K562 (cell line): ENCODE results near the gene ING2. TPM values are rescaled to one million over a fixed set of nuclear protein-coding genes. Genes with fewer than 3 reads are reported as not detected.

ENCODE experiments used
- ATAC-seq: fragments of 200-7000 bp; cut with Tn5 transposase; 3 replicates; pipeline ENCODE4 v1.9.1; 2020; ENCODE audit warnings: moderate library complexity
- BruUV-seq: library from RNA; stranded (reverse); fragments of 400-500 nt; replicated peaks from 2 replicates; lab custom pipeline; 2021; lab: Mats Ljungman, UMichigan
- CTCF ChIA-PET: fragments of 300-600 bp; formaldehyde crosslinking; extraction: SDS; loops from one replicate; lab custom pipeline; 2021; ENCODE audit warnings: low intra/inter-chr PET ratio; lab: Yijun Ruan, JAX
- POLR2A ChIA-PET: fragments of 300-600, 350-650 bp; sonication (Branson Sonifier 250); formaldehyde crosslinking; extraction: SDS; loops from one replicate; lab custom pipeline; 2021; ENCODE audit warnings: antibody characterized with exemption, inconsistent platforms; lab: Yijun Ruan, JAX
- DNase-seq, 4 experiments: peaks; one replicate each; pipeline versions ENCODE4 v3.0.0 to v3.0.0-alpha.2; 2011 to 2018; ENCODE audit warnings: low spot score in 3 of 4, mixed read lengths in 3 of 4; ENCODE audit errors: extremely low read depth in 1 of 4
- FAIRE-seq: peaks from 2 replicates; lab custom pipeline; 2011; peaks lifted over from hg19 to GRCh38; lab: Jason Lieb, UNC
- H2AFZ ChIP-seq: 2 replicates; pipeline ENCODE4 v1.6.0; 2011; ENCODE audit warnings: low read depth, low read length, control low read depth, inconsistent platforms
- H3K27ac ChIP-seq: fragments of 200-600 bp; 3 replicates; pipeline ENCODE4 v1.8.0; 2011; ENCODE audit warnings: low read depth, mild to moderate bottlenecking, control low read depth, inconsistent platforms, low read length, moderate library complexity, mixed read lengths; ENCODE audit errors: extremely low read depth
- H3K27me3 ChIP-seq, 2 experiments: fragments of 300-600 bp in 1 of 2; 2 replicates in 1 of 2; 3 replicates in 1 of 2; pipeline versions ENCODE4 v1.6.0 to v1.8.0; 2011; ENCODE audit warnings: inconsistent platforms in 2 of 2, low read length in 2 of 2, mild to moderate bottlenecking in 1 of 2, mixed read lengths in 1 of 2, moderate library complexity in 1 of 2; ENCODE audit not compliant: control insufficient read depth in 2 of 2, insufficient read depth in 2 of 2
- H3K36me3 ChIP-seq: fragments of 300-600 bp; 3 replicates; pipeline ENCODE4 v1.8.0; 2011; ENCODE audit warnings: mild to moderate bottlenecking, low read length, inconsistent platforms; ENCODE audit not compliant: control insufficient read depth, insufficient read depth
- H3K4me1 ChIP-seq, 2 experiments: fragments of 200-600 bp in 1 of 2; replicated peaks in 1 of 2; 2 replicates in 1 of 2; 3 replicates in 1 of 2; pipeline versions ENCODE4 v1.5.1 to v1.8.0; 2011; ENCODE audit warnings: inconsistent platforms in 2 of 2, low read length in 2 of 2, mild to moderate bottlenecking in 1 of 2, mixed read lengths in 1 of 2, moderate library complexity in 1 of 2; ENCODE audit not compliant: control insufficient read depth in 2 of 2, insufficient read depth in 2 of 2
- H3K4me2 ChIP-seq: 2 replicates; pipeline ENCODE4 v1.6.1; 2011; ENCODE audit warnings: low read length, control low read depth, inconsistent platforms, mixed read lengths; ENCODE audit not compliant: insufficient read depth
- H3K4me3 ChIP-seq: fragments of 200-600 bp; sonication (generic), shearing (Covaris generic); 2 replicates; pipeline ENCODE4 v1.5.1; 2016; ENCODE audit warnings: control low read depth, inconsistent platforms
- H3K79me2 ChIP-seq: fragments of 200-600 bp; 3 replicates; pipeline ENCODE4 v1.8.0; 2011; ENCODE audit warnings: low read length, inconsistent platforms; ENCODE audit not compliant: control insufficient read depth, insufficient read depth
- H3K9ac ChIP-seq, 2 experiments: 2 replicates each; pipeline versions ENCODE4 v1.6.0 to v1.6.1; 2011; ENCODE audit warnings: low read depth in 2 of 2, low read length in 2 of 2, control low read depth in 1 of 2, inconsistent platforms in 1 of 2, mild to moderate bottlenecking in 1 of 2, mixed read lengths in 1 of 2; ENCODE audit not compliant: insufficient read depth in 1 of 2
- H3K9me1 ChIP-seq: one replicate; pipeline ENCODE4 v1.6.0; 2011; ENCODE audit warnings: inconsistent platforms, mild to moderate bottlenecking, low read length, moderate library complexity; ENCODE audit not compliant: control insufficient read depth, insufficient read depth
- H3K9me3 ChIP-seq: replicated peaks from 2 replicates; pipeline ENCODE4 v1.5.1; 2011; ENCODE audit warnings: low read depth, low read length, inconsistent platforms; ENCODE audit not compliant: control insufficient read depth, insufficient read depth
- H4K20me1 ChIP-seq: replicated peaks from 2 replicates; pipeline ENCODE4 v1.6.1; 2011; ENCODE audit warnings: low read length, inconsistent platforms, mixed read lengths; ENCODE audit not compliant: control insufficient read depth, insufficient read depth
- DIDO1 ChIP-seq: fragments of 450-650 bp; IDR thresholded peaks from 2 replicates; pipeline ENCODE4 v1.6.1; 2016; ENCODE audit warnings: low read depth, missing biosample characterization, missing genetic modification characterization
- MAFF ChIP-seq: IDR thresholded peaks from 2 replicates; pipeline ENCODE4 v1.6.1; 2012; ENCODE audit warnings: low read length, improper control_type of control experiment
- MAFG ChIP-seq: fragments of 450-650 bp; conservative IDR thresholded peaks from 2 replicates; pipeline ENCODE4 v1.6.1; 2016; ENCODE audit warnings: missing genetic modification characterization, missing compliant biosample characterization
- SMARCB1 ChIP-seq: IDR thresholded peaks from 2 replicates; pipeline ENCODE4 v1.6.1; 2011; ENCODE audit warnings: improper control_type of control experiment, low read depth; ENCODE audit not compliant: insufficient read length
- ZC3H4 ChIP-seq: sonication (generic); formaldehyde crosslinking; IDR thresholded peaks from 2 replicates; pipeline ENCODE4 v1.9.0; 2021; ENCODE audit warnings: missing genetic modification reagents, borderline replicate concordance
- ZNF316 ChIP-seq: fragments of 450-650 bp; IDR thresholded peaks from 2 replicates; pipeline ENCODE4 v1.6.1; 2016
- WGBS: fragments of 100-300 bp; shearing (Covaris generic); methylation state at CpG from one replicate; pipeline ENCODE4 v1.1.6; 2016; ENCODE audit warnings: low coverage, mixed read lengths; ENCODE audit not compliant: insufficient coverage; ENCODE audit errors: missing lambda C conversion rate; 5-methylcytosine and 5-hydroxymethylcytosine counted together
- in situ Hi-C: fragments of 300-500 bp; cut with MboI; formaldehyde crosslinking; loops from 4 replicates; pipeline ENCODE4 v1.15.0; 2018; ENCODE audit warnings: inconsistent platforms, mixed read lengths
- intact Hi-C: fragments of 100-400 bp; cut with micrococcal nuclease; formaldehyde crosslinking; loops from 2 replicates; pipeline ENCODE4 v1.14.2; 2022
- polyA plus RNA-seq, 8 experiments: library from polyadenylated mRNA; depleted of rRNA in 4 of 8; stranded (reverse) in 5 of 8; unstranded in 3 of 8; fragments of >200 nt; fragmentation: Nextera tagmentation in 2 of 8; fragmentation: Illumina TruSeq in 1 of 8; extraction: Ambion mirVana in 2 of 8; extraction: Trizol in 1 of 8; gene quantifications; 2 replicates each; pipeline versions ENCODE4 v1.2.1 to v1.2.3, GENCODE V29; 2011 to 2014; ENCODE audit warnings: inconsistent platforms in 1 of 8, missing spikeins in 1 of 8
- total RNA-seq, 7 experiments: library from RNA; depleted of rRNA in 6 of 7; stranded (reverse); fragments of >200 nt in 6 of 7; fragmentation: Illumina TruSeq in 2 of 7; extraction: Trizol in 2 of 7; gene quantifications; 2 replicates each; pipeline versions ENCODE4 v1.2.1 to v1.2.3, GENCODE V29; 2011 to 2021; ENCODE audit warnings: low replicate concordance in 1 of 7
- TF ChIP-seq, protein P1 (sequence below): IDR thresholded peaks from 2 replicates; pipeline ENCODE4 v1.6.1; 2016; ENCODE audit warnings: missing genetic modification characterization, missing compliant biosample characterization
- TF ChIP-seq, protein P2 (sequence below): sonication (generic); formaldehyde crosslinking; IDR thresholded peaks from 2 replicates; pipeline ENCODE4 v1.8.0; 2022; ENCODE audit warnings: mild to moderate bottlenecking, missing genetic modification reagents
- TF ChIP-seq, protein P3 (sequence below), 2 experiments: fragments of 450-650 bp; IDR thresholded peaks; 2 replicates each; pipeline ENCODE4 v1.6.1; 2016

ING2 gene
- total and polyA plus RNA-seq, 9 of the 15 experiments (the other 6 are each of a cell fraction or from before 2014, with no cell fraction given): 2.9 to 21.4 (median 12.4) TPM

GRCh38 chr4:183468210-183469095 lies 36.4 kb upstream of the ING2 start:
- Histone ChIP-seq H3K27ac (no peak overlapping the region), H3K27me3 (no peaks in the 10 kb centered on the region), H3K79me2 (no peaks in the 10 kb centered on the region), H3K9me1 (no peaks in the 10 kb centered on the region), H3K9me3 (no peaks in the 10 kb centered on the region), H3K36me3 (no peaks in the 10 kb centered on the region), H3K4me2 (no peak overlapping the region), H4K20me1 (no peaks in the 10 kb centered on the region), H3K4me3 (no peak overlapping the region), H2AFZ (no peak overlapping the region), H3K9ac (no peak overlapping the region), H3K4me1 (no peaks in the 10 kb centered on the region)
- WGBS: 8% methylated on average over 7 of the region's 7 CpGs
- intact Hi-C loops (no loop called here), in situ Hi-C loops (loop anchor here (25.0 kb wide), 1 partner anchor 694 kb away; no protein-coding TSS in a partner anchor)
- BruUV-seq: no TSS peak
- FAIRE-seq: no peak
- POLR2A ChIA-PET: no interaction called here
- CTCF ChIA-PET: no interaction called here
- DNase-seq: no peak
- no peak for ATAC-seq
- TF ChIP-seq ZC3H4: no peak
- peak; percentile 66 for TF ChIP-seq ZNF316
- TF ChIP-seq DIDO1 (tag): no peak
- peak; percentile 35; the same call in 1 of the 2 replicates for TF ChIP-seq MAFG (tag)
- TF ChIP-seq, protein P1, sequence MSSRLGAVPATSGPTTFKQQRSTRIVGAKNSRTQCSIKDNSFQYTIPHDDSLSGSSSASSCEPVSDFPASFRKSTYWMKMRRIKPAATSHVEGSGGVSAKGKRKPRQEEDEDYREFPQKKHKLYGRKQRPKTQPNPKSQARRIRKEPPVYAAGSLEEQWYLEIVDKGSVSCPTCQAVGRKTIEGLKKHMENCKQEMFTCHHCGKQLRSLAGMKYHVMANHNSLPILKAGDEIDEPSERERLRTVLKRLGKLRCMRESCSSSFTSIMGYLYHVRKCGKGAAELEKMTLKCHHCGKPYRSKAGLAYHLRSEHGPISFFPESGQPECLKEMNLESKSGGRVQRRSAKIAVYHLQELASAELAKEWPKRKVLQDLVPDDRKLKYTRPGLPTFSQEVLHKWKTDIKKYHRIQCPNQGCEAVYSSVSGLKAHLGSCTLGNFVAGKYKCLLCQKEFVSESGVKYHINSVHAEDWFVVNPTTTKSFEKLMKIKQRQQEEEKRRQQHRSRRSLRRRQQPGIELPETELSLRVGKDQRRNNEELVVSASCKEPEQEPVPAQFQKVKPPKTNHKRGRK: no peak
- TF ChIP-seq SMARCB1: no peak
- TF ChIP-seq, protein P2, sequence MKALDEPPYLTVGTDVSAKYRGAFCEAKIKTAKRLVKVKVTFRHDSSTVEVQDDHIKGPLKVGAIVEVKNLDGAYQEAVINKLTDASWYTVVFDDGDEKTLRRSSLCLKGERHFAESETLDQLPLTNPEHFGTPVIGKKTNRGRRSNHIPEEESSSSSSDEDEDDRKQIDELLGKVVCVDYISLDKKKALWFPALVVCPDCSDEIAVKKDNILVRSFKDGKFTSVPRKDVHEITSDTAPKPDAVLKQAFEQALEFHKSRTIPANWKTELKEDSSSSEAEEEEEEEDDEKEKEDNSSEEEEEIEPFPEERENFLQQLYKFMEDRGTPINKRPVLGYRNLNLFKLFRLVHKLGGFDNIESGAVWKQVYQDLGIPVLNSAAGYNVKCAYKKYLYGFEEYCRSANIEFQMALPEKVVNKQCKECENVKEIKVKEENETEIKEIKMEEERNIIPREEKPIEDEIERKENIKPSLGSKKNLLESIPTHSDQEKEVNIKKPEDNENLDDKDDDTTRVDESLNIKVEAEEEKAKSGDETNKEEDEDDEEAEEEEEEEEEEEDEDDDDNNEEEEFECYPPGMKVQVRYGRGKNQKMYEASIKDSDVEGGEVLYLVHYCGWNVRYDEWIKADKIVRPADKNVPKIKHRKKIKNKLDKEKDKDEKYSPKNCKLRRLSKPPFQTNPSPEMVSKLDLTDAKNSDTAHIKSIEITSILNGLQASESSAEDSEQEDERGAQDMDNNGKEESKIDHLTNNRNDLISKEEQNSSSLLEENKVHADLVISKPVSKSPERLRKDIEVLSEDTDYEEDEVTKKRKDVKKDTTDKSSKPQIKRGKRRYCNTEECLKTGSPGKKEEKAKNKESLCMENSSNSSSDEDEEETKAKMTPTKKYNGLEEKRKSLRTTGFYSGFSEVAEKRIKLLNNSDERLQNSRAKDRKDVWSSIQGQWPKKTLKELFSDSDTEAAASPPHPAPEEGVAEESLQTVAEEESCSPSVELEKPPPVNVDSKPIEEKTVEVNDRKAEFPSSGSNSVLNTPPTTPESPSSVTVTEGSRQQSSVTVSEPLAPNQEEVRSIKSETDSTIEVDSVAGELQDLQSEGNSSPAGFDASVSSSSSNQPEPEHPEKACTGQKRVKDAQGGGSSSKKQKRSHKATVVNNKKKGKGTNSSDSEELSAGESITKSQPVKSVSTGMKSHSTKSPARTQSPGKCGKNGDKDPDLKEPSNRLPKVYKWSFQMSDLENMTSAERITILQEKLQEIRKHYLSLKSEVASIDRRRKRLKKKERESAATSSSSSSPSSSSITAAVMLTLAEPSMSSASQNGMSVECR: no peak
- TF ChIP-seq, protein P3, sequence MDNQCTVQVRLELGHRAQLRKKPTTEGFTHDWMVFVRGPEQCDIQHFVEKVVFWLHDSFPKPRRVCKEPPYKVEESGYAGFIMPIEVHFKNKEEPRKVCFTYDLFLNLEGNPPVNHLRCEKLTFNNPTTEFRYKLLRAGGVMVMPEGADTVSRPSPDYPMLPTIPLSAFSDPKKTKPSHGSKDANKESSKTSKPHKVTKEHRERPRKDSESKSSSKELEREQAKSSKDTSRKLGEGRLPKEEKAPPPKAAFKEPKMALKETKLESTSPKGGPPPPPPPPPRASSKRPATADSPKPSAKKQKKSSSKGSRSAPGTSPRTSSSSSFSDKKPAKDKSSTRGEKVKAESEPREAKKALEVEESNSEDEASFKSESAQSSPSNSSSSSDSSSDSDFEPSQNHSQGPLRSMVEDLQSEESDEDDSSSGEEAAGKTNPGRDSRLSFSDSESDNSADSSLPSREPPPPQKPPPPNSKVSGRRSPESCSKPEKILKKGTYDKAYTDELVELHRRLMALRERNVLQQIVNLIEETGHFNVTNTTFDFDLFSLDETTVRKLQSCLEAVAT (IDR thresholded peaks at IDR 0.05): no peak
- TF ChIP-seq MAFF: peak; percentile 20; the same call in 1 of the 2 replicates
